ENCODE results near the gene HOXB5.

The HOXB5 gene

DNA sequence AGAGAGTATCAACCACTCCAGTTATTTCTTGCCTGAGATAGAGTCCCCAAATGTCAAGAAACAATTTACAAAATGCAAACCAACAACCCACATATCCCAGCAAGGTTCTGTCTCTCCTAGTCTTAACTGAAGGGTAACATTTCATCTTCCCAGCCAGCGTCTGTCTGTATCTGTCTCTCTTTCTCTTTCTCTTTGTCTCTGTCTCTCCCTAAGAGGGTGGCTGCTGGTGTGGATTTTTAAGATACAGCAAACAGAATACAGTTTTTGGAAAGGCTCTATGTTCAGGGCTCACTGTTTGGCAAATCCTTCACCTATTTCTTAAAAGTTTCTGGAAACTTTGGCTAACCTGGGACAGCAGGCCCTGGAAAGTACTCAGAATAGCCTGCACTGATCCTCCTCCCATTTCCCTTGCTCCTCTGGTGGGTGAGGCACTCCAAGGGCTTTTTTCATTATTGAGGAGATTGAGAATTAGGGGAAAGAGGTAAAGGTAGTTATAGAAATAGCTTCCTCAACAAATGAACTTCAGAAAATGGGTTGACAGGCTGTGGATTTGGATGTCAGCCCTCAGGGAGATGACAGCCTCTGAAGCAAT is 21.7 kb downstream of the HOXB5 start:
- DNase-seq: no peak

DNA sequence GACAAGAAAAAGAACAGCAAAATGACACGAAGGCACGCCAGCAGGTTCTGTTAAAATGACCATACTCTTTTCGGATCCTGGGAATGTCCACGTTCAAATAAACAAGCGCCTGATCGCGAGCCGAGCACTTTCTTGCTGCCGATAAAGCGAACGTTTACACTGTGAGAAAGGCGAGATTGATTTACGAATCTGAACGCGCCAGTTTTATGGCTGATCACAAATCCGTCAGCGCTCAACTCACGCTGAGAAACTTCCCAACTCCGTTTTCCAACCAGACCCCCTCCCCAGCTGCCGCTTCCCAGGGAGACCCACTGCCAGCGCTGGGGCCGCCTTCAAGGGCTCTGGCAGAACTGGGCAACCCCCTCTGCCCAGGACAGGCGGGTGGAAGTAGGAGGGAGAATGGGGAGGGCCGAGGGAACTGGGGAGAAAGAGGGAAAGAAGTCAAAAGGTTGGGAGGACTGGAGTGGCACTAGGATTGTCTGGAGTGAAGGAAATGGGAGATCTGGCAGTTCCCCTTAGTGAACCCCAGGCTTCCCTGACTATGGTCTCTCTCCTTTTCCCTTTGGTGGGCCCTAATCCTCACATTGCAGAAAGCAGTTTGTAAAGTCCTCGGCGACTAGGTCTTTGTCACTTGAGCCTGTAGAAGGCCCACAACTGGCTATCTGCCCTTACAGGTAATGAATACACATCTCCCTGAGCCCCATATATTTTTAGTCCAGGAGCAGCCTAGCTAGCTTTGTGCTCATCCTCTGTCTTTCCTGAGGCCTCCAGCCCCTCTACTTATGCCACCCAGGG is 22.4 kb downstream of the HOXB5 start:
- DNase-seq: peak in 1 of 14 donors; percentile 32

GRCh38 chr17:48570325-48571023 is 23.1 kb downstream of the HOXB5 start:
- no peak for DNase-seq

- DNase-seq: no peak
Observed at GRCh38 chr17:48569674-48570324, 23.8 kb downstream of the HOXB5 start.

DNA sequence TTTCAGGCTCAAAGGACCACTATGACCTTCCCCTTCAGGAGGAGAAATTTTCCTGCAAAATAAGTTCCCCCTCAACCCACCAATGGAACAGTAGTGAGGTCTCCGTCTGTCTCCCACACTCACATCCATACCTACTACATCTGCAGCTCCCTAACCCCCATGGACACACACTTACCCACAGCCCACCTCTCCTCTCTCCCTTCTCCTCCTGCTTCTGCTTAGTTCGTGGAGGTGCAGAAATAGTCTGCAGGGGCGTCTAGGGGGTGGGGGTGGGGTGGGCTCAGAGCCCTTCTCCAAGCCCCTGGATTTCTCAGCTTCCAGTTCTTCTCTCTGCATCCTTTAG is 24.4 kb downstream of the HOXB5 start:
- no peak for DNase-seq

DNA sequence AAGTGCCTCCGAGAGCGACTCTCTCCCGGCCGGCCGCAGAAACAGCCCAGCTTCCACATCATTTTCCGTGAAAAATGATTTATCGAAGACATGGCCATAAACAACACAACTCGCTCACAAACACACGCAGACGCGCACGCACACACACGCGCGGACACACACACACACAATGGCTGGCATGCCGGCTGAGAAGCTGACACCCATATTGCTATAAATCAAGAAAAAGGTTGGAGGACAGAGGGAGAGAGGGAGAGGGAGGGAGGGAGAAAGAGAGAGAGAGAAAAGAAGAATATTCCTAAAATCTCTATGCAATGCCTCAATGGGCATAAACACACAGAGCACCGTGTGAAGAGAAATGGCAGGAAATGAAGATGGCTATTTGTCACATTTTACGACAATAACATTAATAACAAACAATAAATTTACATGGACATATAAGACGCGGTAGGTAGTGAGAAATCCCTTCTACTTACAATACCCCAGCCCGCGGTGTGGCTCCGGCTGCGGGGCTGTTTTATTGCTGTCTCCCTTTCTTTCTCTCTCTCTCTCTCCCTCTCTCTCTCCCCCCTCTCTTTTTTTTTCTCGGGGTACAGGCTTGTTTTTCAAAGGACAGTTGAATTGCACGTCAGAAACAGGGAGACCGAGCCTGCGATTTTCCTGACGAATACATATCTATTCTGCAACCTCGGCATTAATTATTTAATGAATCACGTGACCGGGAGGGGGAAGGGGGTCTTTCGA is 24.9 kb downstream of the HOXB5 start:
- DNase-seq: no peak

DNA sequence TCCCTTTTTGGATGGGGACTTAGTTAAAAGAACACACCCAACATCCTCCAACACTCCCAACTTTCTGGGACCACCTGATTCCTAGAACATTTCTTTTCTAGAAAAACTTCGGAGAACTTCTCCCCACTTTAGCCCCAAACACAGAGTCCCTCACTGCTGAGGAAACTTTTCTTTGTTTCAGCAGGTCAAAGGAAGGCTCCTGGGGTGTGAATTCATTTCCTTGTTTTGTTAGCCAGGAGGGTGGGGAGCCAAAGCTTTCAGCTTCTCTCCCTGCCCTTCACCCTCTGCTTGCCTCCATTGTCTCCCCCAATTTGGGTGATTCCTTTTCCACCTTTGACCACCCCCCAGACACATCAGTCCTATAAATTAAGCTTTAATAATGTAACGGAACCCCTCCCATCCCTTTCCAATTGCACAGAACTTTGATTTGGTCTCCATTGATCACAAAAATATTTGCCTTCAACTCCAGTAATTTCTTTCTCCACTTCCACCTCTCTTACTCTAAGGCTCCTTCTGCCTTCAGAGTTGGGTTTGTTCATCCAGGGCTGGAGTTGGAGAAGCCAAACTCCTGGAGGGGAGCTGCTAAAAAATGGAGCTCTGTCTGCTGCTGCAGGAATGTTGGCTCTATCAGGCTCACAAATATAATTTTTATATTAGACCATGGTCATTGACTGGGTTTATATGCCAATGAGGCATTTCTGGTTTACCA is 25.8 kb downstream of the HOXB5 start:
- DNase-seq: no peak

GRCh38 chr17:48567209-48567608 is 26.4 kb downstream of the HOXB5 start:
- no peak for DNase-seq

GRCh38 chr17:48566717-48567116 is 26.9 kb downstream of the HOXB5 start:
- DNase-seq: no peak

GRCh38 chr17:48565925-48566710 is 27.5 kb downstream of the HOXB5 start:
- DNase-seq: no peak

GRCh38 chr17:48565022-48565554 is 28.5 kb downstream of the HOXB5 start:
- DNase-seq: no peak

- DNase-seq: peak in 3 of 14 donors; percentile 27 to 39 (median 32)
Observed at GRCh38 chr17:48564188-48565021, 29.2 kb downstream of the HOXB5 start.

DNA sequence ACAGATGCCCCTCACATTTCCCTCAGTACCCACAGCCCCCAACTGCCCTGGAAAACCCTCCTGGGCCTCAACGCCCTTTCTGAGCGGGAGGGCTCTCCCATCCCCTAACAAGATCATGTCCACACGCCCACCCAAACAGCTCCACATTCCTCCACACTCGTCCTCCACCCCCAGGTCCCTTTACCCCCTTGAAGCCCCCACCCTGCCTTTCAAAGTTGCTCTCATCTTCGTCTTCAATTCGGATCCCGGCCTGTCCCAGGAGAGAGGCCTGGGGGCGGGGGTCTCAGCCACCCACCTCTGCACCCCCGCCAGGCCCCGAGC is 29.8 kb downstream of the HOXB5 start:
- no peak for DNase-seq

GRCh38 chr17:48563385-48563838 is 30.2 kb downstream of the HOXB5 start:
- DNase-seq: no peak

DNA sequence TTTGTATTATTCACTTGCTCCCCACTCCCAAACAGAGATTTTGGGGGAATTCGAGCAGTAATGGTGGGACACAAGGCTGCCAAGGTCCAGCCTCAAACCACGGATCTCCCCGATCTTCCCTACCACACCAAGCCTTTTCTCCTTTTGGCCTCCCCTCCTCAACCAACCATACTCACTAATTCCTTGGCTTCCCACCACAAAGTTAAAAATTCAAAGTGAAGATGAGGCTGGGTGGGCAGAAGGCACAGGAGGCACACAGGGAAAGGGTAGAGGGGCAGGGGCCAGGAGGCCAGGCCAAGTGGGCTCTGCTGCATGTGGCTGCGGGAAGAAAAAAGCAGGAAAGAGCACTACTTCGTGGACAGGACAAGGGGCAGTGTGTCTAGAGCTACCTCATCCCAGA is 30.6 kb downstream of the HOXB5 start:
- no peak for DNase-seq

DNA sequence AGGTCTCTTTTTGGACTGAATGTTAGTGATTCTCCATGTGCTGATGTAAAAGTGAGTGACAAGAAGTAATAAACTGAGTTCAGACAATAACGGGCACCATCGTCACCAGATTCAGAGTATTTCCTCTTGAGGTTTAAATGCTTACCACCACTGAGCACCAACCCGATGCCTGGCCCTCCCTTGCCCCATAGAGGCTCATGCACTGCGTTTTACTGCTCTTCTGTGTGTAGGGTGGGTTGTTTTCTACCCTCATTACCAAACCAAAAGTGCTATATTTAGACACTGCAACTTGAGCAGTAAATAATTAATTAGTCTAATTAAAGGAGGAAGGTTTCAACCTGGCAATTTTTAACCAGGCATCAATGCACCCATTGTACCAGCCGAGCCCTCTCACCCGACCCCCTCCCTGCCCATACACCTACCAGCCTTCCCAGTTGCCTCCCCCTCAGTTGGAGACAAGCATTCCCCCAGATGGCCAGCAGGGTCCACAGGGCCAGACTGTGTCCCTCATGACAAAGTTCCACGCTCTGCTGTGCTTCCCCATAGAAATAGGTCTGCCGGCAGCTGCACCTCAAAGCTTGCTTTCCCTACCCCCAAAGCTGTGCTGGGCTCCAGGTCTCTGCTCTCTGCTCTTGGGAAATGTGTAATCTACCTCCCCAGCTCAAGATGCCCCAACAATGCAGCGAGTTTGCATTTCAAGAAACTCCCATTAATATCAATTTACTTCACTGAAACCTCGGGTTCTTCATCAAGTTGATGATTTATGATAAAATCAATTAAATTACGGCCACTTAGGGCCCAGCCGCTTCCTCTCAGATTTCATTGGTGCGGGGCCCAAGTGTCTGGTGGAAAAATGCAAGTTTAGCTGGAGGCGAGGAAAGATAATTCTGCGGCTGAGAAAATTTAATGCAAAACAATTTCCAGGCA is 31.4 kb downstream of the HOXB5 start:
- DNase-seq: no peak

- no peak for DNase-seq
Observed at GRCh38 chr17:48559840-48560817, 33.5 kb downstream of the HOXB5 start.

Data from C1 segment of cervical spinal cord (tissue), 14 donors.